Bladder microvascular endothelial cell (primary cell): ENCODE data around the gene SGCD. TPM values are rescaled to one million over a fixed set of nuclear protein-coding genes. Genes with fewer than 3 reads are reported as not detected.

Source experiments
- total RNA-seq: library from RNA; depleted of rRNA; stranded (reverse); fragments of >200 nt; gene quantifications from 2 replicates; pipeline ENCODE4 v1.2.3, GENCODE V29; 2014

The SGCD gene
- under 0.01 and 0.38 TPM in 2 replicates for total RNA-seq

GRCh38 chr5:156326718-156327259, at the start of gene SGCD:
TSS of gene SGCD (plus strand) at chr5:156327164.

